Fibroblast of lung (primary cell): ENCODE data around the gene MINDY4B.

Source experiments
- EZH2 ChIP-seq: IDR thresholded peaks from 2 replicates; pipeline ENCODE4 v1.5.1; 2012; ENCODE audit warnings: low read length, control low read depth, mild to moderate bottlenecking; ENCODE audit errors: missing control alignments
- TF ChIP-seq, protein P1 (sequence below), 2 donors: IDR thresholded peaks in 1 of 2; conservative IDR thresholded peaks in 1 of 2; 1 replicate in 1 of 2; 2 replicates in 1 of 2; pipeline ENCODE4 v1.5.1; 2011 to 2012; ENCODE audit warnings: low read length in 2 of 2, control low read depth in 1 of 2, inconsistent platforms in 1 of 2, low read depth in 1 of 2, mild to moderate bottlenecking in 1 of 2

DNA sequence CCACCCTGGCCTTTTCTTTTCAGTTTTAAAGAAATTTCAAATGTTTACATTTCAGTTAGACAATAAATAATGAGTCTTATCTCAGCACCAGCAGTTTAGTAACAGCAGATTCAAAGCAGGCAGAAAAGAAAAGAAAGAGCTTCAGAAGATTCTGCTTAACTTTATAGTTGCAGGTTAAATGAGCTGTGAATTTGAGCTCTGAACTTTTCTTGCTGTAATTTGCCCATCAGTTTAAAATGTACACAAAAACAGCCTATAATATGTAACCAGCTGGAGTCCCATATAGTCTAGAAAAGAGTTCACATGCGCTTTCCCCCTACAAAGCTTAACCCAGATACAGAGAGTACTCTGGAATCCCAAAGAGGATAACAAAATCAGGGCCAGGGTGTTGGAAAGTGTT, 82.6 kb downstream of the MINDY4B start:
- TF ChIP-seq, protein P1, sequence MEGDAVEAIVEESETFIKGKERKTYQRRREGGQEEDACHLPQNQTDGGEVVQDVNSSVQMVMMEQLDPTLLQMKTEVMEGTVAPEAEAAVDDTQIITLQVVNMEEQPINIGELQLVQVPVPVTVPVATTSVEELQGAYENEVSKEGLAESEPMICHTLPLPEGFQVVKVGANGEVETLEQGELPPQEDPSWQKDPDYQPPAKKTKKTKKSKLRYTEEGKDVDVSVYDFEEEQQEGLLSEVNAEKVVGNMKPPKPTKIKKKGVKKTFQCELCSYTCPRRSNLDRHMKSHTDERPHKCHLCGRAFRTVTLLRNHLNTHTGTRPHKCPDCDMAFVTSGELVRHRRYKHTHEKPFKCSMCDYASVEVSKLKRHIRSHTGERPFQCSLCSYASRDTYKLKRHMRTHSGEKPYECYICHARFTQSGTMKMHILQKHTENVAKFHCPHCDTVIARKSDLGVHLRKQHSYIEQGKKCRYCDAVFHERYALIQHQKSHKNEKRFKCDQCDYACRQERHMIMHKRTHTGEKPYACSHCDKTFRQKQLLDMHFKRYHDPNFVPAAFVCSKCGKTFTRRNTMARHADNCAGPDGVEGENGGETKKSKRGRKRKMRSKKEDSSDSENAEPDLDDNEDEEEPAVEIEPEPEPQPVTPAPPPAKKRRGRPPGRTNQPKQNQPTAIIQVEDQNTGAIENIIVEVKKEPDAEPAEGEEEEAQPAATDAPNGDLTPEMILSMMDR (conservative IDR thresholded peaks at IDR 0.05 in 1 of 2, IDR thresholded peaks at IDR 0.05 in 1 of 2; ENCODE audit: low read depth in 1 of 2, low read length in 2 of 2), result no peak
- TF ChIP-seq EZH2, result no peak
